OCI-LY1 (cell line): ENCODE measurements around the gene PPP1R12A.

Source experiments
- EZH2 ChIP-seq: fragments of 200-600 bp; sonication (generic), shearing (Covaris generic); IDR thresholded peaks from 2 replicates; pipeline ENCODE4 v1.8.0; 2017; ENCODE audit warnings: borderline replicate concordance, mixed run types, mild to moderate bottlenecking, antibody characterized with exemption, low read length, moderate library complexity, mixed read lengths
- TF ChIP-seq, protein P1 (sequence below): fragments of 200-600 bp; sonication (generic), shearing (Covaris generic); IDR thresholded peaks from 2 replicates; pipeline ENCODE4 v1.5.1; 2017; ENCODE audit warnings: mild to moderate bottlenecking, antibody characterized with exemption, low read length, moderate library complexity, mixed read lengths

DNA sequence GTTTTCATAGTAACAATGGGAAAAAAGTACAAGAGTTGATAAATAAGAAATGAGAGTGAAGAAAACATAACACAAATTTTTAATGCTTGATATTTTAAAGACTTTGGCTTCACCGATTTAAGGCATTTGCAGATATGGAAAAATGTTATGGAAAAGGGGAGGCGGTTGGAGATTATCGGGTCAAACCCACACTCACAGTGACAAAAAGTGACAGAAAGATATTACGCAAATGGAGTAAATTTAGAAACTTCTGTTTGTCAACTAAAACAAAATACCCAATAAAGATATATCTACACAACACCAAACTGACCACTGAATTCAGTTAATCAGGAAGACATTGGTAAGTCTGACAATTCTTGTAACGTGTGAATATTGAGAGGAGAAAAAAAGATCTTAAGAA lies 2.5 kb downstream of the PPP1R12A start:
- no peak for TF ChIP-seq EZH2
- TF ChIP-seq, protein P1, sequence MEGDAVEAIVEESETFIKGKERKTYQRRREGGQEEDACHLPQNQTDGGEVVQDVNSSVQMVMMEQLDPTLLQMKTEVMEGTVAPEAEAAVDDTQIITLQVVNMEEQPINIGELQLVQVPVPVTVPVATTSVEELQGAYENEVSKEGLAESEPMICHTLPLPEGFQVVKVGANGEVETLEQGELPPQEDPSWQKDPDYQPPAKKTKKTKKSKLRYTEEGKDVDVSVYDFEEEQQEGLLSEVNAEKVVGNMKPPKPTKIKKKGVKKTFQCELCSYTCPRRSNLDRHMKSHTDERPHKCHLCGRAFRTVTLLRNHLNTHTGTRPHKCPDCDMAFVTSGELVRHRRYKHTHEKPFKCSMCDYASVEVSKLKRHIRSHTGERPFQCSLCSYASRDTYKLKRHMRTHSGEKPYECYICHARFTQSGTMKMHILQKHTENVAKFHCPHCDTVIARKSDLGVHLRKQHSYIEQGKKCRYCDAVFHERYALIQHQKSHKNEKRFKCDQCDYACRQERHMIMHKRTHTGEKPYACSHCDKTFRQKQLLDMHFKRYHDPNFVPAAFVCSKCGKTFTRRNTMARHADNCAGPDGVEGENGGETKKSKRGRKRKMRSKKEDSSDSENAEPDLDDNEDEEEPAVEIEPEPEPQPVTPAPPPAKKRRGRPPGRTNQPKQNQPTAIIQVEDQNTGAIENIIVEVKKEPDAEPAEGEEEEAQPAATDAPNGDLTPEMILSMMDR, result no peak
